ENCODE measurements around the gene POLD4. TPM values are rescaled to one million over a fixed set of nuclear protein-coding genes. Genes with fewer than 3 reads are reported as not detected.
A peak's percentile ranks its signal among the peaks of the same experiment; 100 is the strongest.

Gene POLD4
- total RNA-seq, 2 donors from 2014 or later = 145 to 148 TPM

GRCh38 chr11:67369275-67369674, 15.9 kb upstream of the POLD4 start:
- Histone ChIP-seq H3K27me3 (replicated peaks; ENCODE audit: insufficient read depth) (no peaks in the 10 kb centered on the region), H3K4me3 (no peak overlapping the region), H3K4me1 (ENCODE audit: control insufficient read depth in 1 of 2, low read depth in 2 of 2) (peaks cover 20 to 46% of the 10 kb centered on the region in 2 donors), H3K9me3 (no peaks in the 10 kb centered on the region), H3K36me3 (peaks cover 7% of the 10 kb centered on the region), H3K27ac (peak overlapping the region in 1 of 2 donors; percentile 27)
- TF ChIP-seq, protein P1, sequence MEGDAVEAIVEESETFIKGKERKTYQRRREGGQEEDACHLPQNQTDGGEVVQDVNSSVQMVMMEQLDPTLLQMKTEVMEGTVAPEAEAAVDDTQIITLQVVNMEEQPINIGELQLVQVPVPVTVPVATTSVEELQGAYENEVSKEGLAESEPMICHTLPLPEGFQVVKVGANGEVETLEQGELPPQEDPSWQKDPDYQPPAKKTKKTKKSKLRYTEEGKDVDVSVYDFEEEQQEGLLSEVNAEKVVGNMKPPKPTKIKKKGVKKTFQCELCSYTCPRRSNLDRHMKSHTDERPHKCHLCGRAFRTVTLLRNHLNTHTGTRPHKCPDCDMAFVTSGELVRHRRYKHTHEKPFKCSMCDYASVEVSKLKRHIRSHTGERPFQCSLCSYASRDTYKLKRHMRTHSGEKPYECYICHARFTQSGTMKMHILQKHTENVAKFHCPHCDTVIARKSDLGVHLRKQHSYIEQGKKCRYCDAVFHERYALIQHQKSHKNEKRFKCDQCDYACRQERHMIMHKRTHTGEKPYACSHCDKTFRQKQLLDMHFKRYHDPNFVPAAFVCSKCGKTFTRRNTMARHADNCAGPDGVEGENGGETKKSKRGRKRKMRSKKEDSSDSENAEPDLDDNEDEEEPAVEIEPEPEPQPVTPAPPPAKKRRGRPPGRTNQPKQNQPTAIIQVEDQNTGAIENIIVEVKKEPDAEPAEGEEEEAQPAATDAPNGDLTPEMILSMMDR (IDR thresholded peaks at IDR 0.05) = no peak
- no peak for ATAC-seq (ENCODE audit: insufficient number of reproducible peaks, low FRiP score, low read depth)
- no peak for DNase-seq (ENCODE audit: low spot score)

DNA sequence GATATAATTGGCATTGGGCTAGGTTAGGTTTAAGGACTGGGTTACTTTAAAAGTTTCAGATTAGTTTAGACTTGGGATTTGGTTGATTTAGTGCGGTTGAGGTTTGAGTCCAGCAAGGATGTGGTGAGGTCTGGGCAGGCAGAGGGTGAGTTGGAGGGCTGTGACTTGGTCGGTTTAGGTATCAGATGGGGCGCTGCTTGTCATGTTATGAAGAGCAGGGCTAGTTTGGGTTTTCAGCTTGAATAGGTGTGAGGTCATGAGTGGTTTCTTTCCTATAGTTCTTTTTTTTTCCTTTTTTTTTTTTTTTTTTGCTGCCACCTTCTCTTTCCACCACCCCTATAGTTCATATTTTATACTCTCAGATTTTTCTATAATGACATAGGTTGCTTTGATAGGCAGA, 15.3 kb upstream of the POLD4 start:
- Histone ChIP-seq H3K4me3 (no peak overlapping the region), H3K27me3 (replicated peaks; ENCODE audit: insufficient read depth) (no peaks in the 10 kb centered on the region), H3K4me1 (ENCODE audit: control insufficient read depth in 1 of 2, low read depth in 2 of 2) (peaks cover 20 to 40% of the 10 kb centered on the region in 2 donors), H3K27ac (no peak overlapping the region), H3K9me3 (no peaks in the 10 kb centered on the region), H3K36me3 (peaks cover 8% of the 10 kb centered on the region)
- TF ChIP-seq, protein P1 (IDR thresholded peaks at IDR 0.05) = no peak
- ATAC-seq (ENCODE audit: insufficient number of reproducible peaks, low FRiP score, low read depth) (no peak), DNase-seq (ENCODE audit: low spot score) (no peak)

DNA sequence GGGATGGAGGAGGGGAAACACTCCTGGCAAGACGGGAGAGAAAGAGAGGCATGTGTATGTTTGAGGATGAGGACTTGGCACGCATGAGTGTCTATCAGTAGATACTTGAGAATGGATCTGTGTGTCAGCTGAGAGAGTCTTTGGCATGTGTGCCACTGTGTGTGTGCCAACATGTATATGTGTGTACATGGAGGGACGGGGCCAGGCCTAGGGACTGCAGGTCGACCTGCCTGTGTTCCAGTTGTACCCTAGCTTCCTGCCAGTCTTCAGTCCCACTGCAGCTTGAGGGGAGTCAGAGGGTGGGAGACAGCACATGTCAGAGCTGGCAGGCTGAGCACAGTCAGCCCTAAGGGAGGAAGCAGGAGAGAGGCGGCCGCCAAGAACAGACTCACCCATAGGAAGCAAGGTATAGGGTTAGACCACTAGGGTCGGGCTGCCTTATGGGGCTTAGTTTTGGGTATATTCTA, 14.4 kb upstream of the POLD4 start:
- no peaks in the 10 kb centered on the region for H3K9me3 ChIP-seq
- no peak overlapping the region for H3K27ac ChIP-seq
- ATAC-seq (ENCODE audit: insufficient number of reproducible peaks, low FRiP score, low read depth) (no peak), DNase-seq (ENCODE audit: low spot score) (no peak)
- TF ChIP-seq, protein P1 (IDR thresholded peaks at IDR 0.05) = no peak
- H3K4me1 ChIP-seq (ENCODE audit: control insufficient read depth in 1 of 2, low read depth in 2 of 2) = peaks cover 20 to 40% of the 10 kb centered on the region in 2 donors
- no peak overlapping the region for H3K4me3 ChIP-seq
- no peaks in the 10 kb centered on the region for H3K27me3 ChIP-seq (replicated peaks; ENCODE audit: insufficient read depth)
- H3K36me3 ChIP-seq = peaks cover 8% of the 10 kb centered on the region

DNA sequence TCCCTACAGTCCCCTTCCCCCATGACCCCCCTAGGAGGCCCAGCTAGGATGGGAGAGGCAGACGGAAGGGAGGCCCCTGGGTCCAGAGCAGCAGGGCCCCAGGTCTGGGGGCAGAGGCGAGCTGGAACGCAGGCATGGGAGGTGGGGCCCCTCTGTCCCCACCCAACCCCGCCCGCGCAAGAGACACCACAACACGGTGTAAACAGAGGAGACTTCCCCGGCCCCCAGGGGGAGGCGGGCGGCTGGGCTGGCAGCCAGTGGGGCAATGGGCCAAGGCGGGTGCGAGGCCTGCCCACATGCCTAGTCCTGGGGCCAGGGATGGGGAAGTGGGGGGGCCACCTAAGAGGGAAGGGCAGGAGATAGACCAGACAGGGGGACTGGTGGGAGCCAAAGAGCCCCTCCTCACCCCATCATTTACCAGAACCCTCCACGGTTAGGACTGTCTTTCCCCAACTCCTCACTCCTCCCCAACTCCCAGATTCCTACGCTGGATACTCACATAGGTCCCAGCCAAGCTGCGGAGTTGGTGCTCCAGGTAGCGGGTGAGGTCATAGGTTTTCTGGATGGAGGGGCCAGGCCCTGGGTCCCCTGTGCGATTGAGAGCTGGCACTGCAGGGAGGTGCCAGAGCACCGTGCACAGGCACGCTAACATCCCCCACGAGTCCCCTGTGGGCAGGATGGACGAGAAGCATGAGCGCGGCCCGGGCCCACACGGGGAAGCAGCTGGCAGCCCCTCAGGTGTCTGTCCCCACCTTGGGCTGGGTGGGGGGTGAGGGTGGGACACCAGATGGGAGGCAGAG, 13.8 kb upstream of the POLD4 start:
- H3K4me1 ChIP-seq (ENCODE audit: control insufficient read depth in 1 of 2, low read depth in 2 of 2) = peaks cover 20 to 39% of the 10 kb centered on the region in 2 donors
- ATAC-seq (ENCODE audit: insufficient number of reproducible peaks, low FRiP score, low read depth) = no peak
- H3K36me3 ChIP-seq = peaks cover 8% of the 10 kb centered on the region
- peak overlapping the region in 1 of 2 donors; percentile 21 for H3K27ac ChIP-seq
- TF ChIP-seq, protein P1 (IDR thresholded peaks at IDR 0.05) = no peak
- no peaks in the 10 kb centered on the region for H3K9me3 ChIP-seq
- DNase-seq (ENCODE audit: low spot score) = no peak
- no peak overlapping the region for H3K4me3 ChIP-seq
- H3K27me3 ChIP-seq (replicated peaks; ENCODE audit: insufficient read depth) = no peaks in the 10 kb centered on the region

DNA sequence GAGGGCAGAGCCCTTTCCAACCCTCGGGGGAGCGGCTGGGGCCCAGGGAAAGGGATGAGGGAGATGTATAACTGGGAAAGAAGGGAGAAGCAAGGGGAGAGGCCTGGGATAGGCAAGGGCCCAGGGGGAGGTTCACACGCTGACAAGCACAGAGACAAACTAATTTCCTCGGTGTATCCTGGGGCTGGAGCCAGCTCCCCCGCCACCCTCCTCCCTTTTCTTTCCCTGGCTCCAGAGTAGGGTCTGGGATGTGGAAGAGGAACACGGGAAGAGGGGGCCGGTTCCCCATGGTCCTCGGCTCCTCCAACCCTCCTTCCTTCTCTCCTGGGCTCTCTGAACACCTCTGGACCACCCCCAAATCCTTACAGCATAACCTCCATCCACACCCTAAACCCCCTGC, 13.2 kb upstream of the POLD4 start:
- ATAC-seq (ENCODE audit: insufficient number of reproducible peaks, low FRiP score, low read depth) (no peak), DNase-seq (ENCODE audit: low spot score) (no peak)
- Histone ChIP-seq H3K4me3 (no peak overlapping the region), H3K27ac (peak overlapping the region in 1 of 2 donors; percentile 21), H3K4me1 (ENCODE audit: control insufficient read depth in 1 of 2, low read depth in 2 of 2) (peaks cover 16 to 34% of the 10 kb centered on the region in 2 donors), H3K36me3 (peaks cover 8% of the 10 kb centered on the region), H3K9me3 (no peaks in the 10 kb centered on the region), H3K27me3 (replicated peaks; ENCODE audit: insufficient read depth) (no peaks in the 10 kb centered on the region)
- TF ChIP-seq, protein P1 (IDR thresholded peaks at IDR 0.05) = no peak

Measured in thoracic aorta (tissue), 2 donors.